GM21528 (cell line): Measurements from ENCODE around the gene MICAL2.
"Not testable (repeated sequence)": the region's sequence is repeated elsewhere in the genome, so short reads cannot be mapped to it uniquely, and the experiment has no call there.

Experiments
- ATAC-seq: cut with Tn5 transposase; IDR thresholded peaks from one replicate; pipeline ENCODE4 v1.9.1; 2021; ENCODE audit warnings: mild to moderate bottlenecking, moderate library complexity; ENCODE audit not compliant: unreplicated experiment, low FRiP score

MICAL2 gene

GRCh38 chr11:12132790-12133145 lies 22.4 kb downstream of the MICAL2 start:
- no peak for ATAC-seq

- no peak for ATAC-seq
Measured at GRCh38 chr11:12133547-12134235, 23.3 kb downstream of the MICAL2 start.

- no peak for ATAC-seq
Measured at GRCh38 chr11:12134236-12134585, 23.8 kb downstream of the MICAL2 start.

GRCh38 chr11:12135185-12135584 lies 24.8 kb downstream of the MICAL2 start:
- ATAC-seq: no peak

GRCh38 chr11:12137005-12137690 lies 26.8 kb downstream of the MICAL2 start:
- ATAC-seq: no peak

- ATAC-seq: no peak
Measured at GRCh38 chr11:12137938-12138731, 27.7 kb downstream of the MICAL2 start.

DNA sequence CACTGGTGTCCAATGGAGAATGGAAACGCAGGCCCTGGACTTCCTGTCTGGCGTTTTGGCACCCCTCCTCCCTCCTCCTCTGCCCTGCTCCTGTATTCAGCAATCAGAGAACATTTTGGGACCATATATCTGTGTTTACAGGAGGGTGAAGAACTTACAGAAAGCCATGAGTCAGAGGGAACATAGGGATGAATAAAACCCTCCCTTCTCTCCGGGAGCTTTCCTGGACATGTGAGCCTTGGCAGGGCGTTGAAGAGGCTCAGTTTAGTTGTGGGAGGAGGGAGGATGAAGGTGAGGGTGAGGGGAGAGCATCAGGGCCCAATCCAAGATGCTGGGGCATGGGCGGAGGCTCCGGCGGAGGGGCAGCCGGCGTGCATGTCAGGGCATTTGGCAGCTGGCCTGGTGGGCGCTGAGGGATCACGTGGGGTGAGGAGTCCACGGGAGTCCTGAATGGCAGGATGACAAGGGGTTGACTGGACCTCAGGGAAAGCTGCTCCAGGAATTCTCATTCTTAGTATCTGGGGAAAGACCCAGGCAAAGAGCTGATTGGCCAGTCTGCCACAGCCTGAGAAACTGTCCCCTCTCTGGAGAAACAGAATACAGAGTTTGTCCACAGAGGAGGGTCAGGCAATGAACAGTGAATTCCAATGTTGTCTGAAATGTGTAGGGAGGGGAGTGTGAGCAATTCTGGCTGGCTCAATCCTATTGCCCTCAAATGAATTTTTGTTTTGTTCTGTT lies 28.9 kb downstream of the MICAL2 start:
- ATAC-seq: no peak

DNA sequence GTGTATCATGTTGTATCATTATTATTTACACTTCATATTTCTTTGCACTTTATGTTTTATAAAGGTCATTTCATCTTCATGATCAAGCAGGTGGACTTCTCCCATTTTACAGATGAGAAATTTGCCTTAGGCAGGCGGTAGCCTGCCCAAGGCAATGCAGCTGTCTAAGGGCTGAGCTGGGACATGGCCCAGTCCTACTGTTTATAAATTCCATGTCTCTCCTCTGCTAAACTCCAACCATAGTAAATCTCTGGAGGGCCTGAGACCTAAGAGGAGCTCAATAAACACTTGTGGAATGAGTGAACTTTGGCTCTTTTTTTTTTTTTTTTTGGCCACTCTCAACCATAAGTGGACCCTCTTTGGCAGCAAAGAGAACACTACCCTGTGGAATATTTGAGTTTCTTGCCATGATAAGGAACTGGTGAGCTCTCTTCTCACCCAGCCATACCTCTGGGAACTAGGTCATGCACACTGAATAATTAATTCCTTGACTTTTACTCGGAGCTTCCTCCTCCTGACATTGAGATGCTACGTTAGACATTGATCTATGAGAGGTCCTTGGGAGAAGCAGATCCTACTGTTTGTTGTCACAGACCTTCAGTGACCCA lies 29.9 kb downstream of the MICAL2 start:
- ATAC-seq: no peak

GRCh38 chr11:12141283-12141682 lies 30.9 kb downstream of the MICAL2 start:
- ATAC-seq: no peak

GRCh38 chr11:12142176-12142575 lies 31.8 kb downstream of the MICAL2 start:
- ATAC-seq: no peak

DNA sequence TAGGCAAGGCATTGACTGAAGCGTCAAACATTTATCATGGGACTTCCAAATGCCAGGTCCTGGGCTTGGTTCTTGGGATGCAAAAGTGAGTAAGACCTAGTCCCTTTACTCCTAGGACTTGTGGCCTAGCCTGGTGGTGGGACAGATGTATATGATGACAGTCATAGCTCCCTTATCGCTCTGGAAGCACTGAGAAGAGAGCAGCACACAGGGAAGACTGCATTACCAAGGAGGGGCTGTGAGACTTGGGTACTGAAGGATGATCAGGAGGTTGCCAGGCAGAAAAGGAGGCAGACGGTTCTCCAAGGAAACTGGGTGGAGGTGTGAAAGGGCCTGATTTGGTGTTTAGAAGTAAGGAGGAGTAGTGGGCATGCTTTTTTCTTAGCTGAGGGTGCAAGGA lies 32.5 kb downstream of the MICAL2 start:
- no peak for ATAC-seq

DNA sequence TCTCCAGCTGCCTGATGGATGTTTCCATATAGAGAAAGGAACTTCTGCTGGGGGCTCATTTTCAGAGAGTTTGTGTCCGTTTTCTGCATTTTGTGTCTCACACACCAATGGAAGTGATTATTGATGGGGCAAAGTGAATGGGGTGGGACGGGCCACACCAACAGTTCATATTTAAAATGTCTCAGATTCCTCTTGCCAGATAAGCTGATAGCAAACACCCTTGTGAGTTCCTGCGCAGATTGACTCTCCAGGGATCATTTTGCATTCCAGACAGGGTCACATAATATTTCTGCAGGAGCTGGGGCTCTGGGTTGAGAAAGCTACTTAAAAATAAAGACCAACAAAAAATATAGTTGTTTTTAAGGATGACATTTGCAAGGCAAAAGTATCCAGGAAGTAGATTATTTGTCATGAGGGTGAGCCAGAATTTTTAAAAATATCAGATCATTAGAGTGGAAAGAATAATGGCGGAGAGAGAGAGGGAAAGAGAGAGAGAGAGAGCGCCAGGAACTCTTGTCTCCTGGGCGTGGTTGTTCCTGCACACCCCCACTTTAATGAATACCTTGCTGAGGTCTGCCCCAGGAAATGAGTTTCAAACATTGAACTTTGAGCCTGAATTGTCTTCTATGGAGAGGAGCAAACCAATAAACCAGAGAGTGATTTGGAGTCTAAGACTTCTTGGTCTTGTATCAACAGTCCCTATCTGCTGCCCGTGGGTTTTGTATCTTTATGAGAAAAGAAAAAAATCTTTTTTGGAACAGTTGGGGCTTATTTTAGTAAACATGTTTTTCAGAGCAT lies 33.3 kb downstream of the MICAL2 start:
- no peak for ATAC-seq

GRCh38 chr11:12144330-12145174 lies 34.2 kb downstream of the MICAL2 start:
- no peak for ATAC-seq

DNA sequence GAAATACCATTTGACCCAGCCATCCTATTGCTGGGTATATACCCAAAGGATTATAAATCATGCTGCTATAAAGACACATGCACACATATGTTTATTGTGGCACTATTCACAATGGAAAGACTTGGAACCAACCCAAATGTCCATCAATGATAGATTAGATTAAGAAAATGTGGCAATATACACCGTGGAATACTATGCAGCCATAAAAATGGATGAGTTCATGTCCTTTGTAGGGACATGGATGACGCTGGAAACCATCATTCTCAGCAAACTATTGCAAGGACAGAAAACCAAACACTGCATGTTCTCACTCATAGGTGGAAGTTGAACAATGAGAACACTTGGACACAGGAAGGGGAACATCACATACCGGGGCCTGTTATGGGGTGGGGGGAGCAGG lies 36.3 kb downstream of the MICAL2 start:
- not testable (repeated sequence) for ATAC-seq

DNA sequence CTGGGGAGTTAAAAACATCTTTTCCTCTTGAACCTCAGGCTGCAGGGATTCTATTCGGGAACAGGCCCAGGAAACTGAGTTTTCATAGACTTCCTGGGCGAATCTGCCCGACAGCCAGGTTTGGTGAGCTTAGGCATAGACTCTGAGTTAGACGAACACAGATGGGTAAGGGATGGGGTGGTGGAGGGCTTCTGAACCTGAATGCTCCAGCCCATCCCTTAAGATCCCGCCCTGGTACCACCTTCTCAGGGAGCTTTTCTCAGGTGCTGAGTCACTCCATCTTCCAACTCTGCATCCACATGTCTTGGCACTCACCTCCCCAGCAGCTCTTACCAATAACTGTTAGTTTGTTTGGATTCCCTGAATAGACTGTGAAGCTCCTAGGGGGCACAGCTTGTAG lies 37.4 kb downstream of the MICAL2 start:
- no peak for ATAC-seq

- no peak for ATAC-seq
Measured at GRCh38 chr11:12148466-12148865, 38.1 kb downstream of the MICAL2 start.

GRCh38 chr11:12148882-12149281 lies 38.5 kb downstream of the MICAL2 start:
- no peak for ATAC-seq

DNA sequence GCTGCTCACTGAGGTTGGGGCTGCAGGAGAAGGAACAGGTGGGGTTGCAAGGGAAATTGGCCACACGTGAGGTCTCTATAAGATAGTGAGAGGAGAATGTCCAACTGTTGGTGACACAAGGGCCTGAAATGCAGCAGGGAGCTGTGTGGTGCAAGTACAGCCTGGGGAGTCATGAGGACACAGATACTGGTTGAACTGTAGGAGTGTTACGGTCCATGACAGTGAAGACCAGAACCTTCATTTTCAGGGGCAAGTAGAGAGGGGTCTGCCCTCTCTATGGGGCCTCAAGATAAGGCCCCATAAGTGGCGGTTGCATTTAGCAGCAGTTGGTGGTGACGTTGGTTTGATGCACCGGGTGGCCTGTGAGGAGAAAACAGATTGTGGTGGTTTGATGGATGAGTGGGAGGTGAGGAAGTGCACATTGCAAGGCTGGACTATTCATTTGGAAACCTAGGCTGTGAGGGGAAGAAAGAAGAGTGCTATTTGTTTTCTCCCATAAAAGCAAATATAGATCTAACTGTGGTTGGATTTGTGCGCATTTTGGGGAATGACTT lies 39.4 kb downstream of the MICAL2 start:
- ATAC-seq: no peak
